Measurements from ENCODE around the gene NDUFS2.

- TF ChIP-seq POLR2A (IDR thresholded peaks at IDR 0.05) (no peak), EP300 (IDR thresholded peaks at IDR 0.05) (no peak)
- TF ChIP-seq, protein P1, sequence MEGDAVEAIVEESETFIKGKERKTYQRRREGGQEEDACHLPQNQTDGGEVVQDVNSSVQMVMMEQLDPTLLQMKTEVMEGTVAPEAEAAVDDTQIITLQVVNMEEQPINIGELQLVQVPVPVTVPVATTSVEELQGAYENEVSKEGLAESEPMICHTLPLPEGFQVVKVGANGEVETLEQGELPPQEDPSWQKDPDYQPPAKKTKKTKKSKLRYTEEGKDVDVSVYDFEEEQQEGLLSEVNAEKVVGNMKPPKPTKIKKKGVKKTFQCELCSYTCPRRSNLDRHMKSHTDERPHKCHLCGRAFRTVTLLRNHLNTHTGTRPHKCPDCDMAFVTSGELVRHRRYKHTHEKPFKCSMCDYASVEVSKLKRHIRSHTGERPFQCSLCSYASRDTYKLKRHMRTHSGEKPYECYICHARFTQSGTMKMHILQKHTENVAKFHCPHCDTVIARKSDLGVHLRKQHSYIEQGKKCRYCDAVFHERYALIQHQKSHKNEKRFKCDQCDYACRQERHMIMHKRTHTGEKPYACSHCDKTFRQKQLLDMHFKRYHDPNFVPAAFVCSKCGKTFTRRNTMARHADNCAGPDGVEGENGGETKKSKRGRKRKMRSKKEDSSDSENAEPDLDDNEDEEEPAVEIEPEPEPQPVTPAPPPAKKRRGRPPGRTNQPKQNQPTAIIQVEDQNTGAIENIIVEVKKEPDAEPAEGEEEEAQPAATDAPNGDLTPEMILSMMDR (IDR thresholded peaks at IDR 0.05) = no peak
Observed at GRCh38 chr1:161187311-161187710, 14.9 kb upstream of the NDUFS2 start.
